Measurements from ENCODE around the gene LECT2.

The LECT2 gene

GRCh38 chr5:135930029-135930948, 24.5 kb downstream of the LECT2 start:
- no peak for DNase-seq

GRCh38 chr5:135921388-135921787, 33.4 kb downstream of the LECT2 start:
- DNase-seq, result no peak

- DNase-seq, result no peak
Observed at GRCh38 chr5:135920199-135920598, 34.6 kb downstream of the LECT2 start.

GRCh38 chr5:135916638-135917263, 38.0 kb downstream of the LECT2 start:
- no peak for DNase-seq

GRCh38 chr5:135915466-135916001, 39.2 kb downstream of the LECT2 start:
- no peak for DNase-seq

- DNase-seq, result no peak
Observed at GRCh38 chr5:135913713-135914626, 40.8 kb downstream of the LECT2 start.

GRCh38 chr5:135905144-135905543, 49.6 kb downstream of the LECT2 start:
- DNase-seq, result no peak

- no peak for DNase-seq
Observed at GRCh38 chr5:135901633-135902032, 53.1 kb downstream of the LECT2 start.

GRCh38 chr5:135900276-135900675, 54.5 kb downstream of the LECT2 start:
- DNase-seq, result no peak

- no peak for DNase-seq
Observed at GRCh38 chr5:135898651-135899050, 56.1 kb downstream of the LECT2 start.
